ENCODE results near the gene CAT. TPM values are rescaled to one million over a fixed set of nuclear protein-coding genes. Genes with fewer than 3 reads are reported as not detected.
A peak's percentile ranks its signal among the peaks of the same experiment; 100 is the strongest.

The CAT gene
- total RNA-seq, 2 donors from 2014 or later: 83.8 to 108 TPM

- no peak for TF ChIP-seq CTCF (IDR thresholded peaks at IDR 0.05)
- Histone ChIP-seq H3K9me3 (peaks cover 0 to 8% of the 10 kb centered on the region in 2 donors), H3K4me1 (no peaks in the 10 kb centered on the region), H3K27ac (no peak overlapping the region), H3K4me3 (no peak overlapping the region), H3K36me3 (peaks cover 88% of the 10 kb centered on the region), H3K27me3 (no peaks in the 10 kb centered on the region)
- DNase-seq (ENCODE audit: low spot score): no peak
Observed at GRCh38 chr11:34461215-34461614, 22.5 kb downstream of the CAT start.

- H3K4me3 ChIP-seq: no peak overlapping the region
- no peaks in the 10 kb centered on the region for H3K4me1 ChIP-seq
- TF ChIP-seq CTCF (IDR thresholded peaks at IDR 0.05): no peak
- DNase-seq (ENCODE audit: low spot score): no peak
- H3K9me3 ChIP-seq: peaks cover 0 to 20% of the 10 kb centered on the region in 2 donors
- peaks cover 88% of the 10 kb centered on the region for H3K36me3 ChIP-seq
- no peak overlapping the region for H3K27ac ChIP-seq
- no peaks in the 10 kb centered on the region for H3K27me3 ChIP-seq
Observed at GRCh38 chr11:34464591-34465051, 25.9 kb downstream of the CAT start.

- Histone ChIP-seq H3K27ac (no peak overlapping the region), H3K27me3 (no peaks in the 10 kb centered on the region), H3K9me3 (peaks cover 0 to 20% of the 10 kb centered on the region in 2 donors), H3K4me3 (no peak overlapping the region), H3K4me1 (no peaks in the 10 kb centered on the region), H3K36me3 (peaks cover 97% of the 10 kb centered on the region)
- no peak for DNase-seq (ENCODE audit: low spot score)
- TF ChIP-seq CTCF (IDR thresholded peaks at IDR 0.05): no peak
Observed at GRCh38 chr11:34466802-34467488, 28.2 kb downstream of the CAT start.

- Histone ChIP-seq H3K4me3 (no peak overlapping the region), H3K9me3 (peaks cover 0 to 20% of the 10 kb centered on the region in 2 donors), H3K27ac (no peak overlapping the region), H3K4me1 (no peaks in the 10 kb centered on the region), H3K27me3 (no peaks in the 10 kb centered on the region), H3K36me3 (peaks cover 96% of the 10 kb centered on the region)
- peak; percentile 10 to 52 for TF ChIP-seq CTCF (IDR thresholded peaks at IDR 0.05)
- DNase-seq (ENCODE audit: low spot score): no peak
Observed at GRCh38 chr11:34468209-34468841, 29.6 kb downstream of the CAT start.

- Histone ChIP-seq H3K4me3 (no peak overlapping the region), H3K36me3 (peaks cover 45% of the 10 kb centered on the region), H3K4me1 (no peaks in the 10 kb centered on the region), H3K9me3 (no peaks in the 10 kb centered on the region), H3K27ac (no peak overlapping the region), H3K27me3 (no peaks in the 10 kb centered on the region)
- no peak for DNase-seq (ENCODE audit: low spot score)
- no peak for TF ChIP-seq CTCF (IDR thresholded peaks at IDR 0.05)
Observed at GRCh38 chr11:34473603-34474169, 35.0 kb downstream of the CAT start.
